ENCODE measurements around the gene CPAMD8.

Gene CPAMD8

GRCh38 chr19:16892868-16893685 lies 133.5 kb downstream of the CPAMD8 start:
- DNase-seq (ENCODE audit: low read depth in 2 of 2), result no peak

- DNase-seq (ENCODE audit: low read depth in 2 of 2), result no peak
These were observed 134.2 kb downstream of the CPAMD8 start for GRCh38 chr19:16892436-16892835.

GRCh38 chr19:16891696-16892382 lies 134.8 kb downstream of the CPAMD8 start:
- no peak for DNase-seq (ENCODE audit: low read depth in 2 of 2)

GRCh38 chr19:16890461-16891184 lies 136.0 kb downstream of the CPAMD8 start:
- DNase-seq (ENCODE audit: low read depth in 2 of 2), result no peak

- no peak for DNase-seq (ENCODE audit: low read depth in 2 of 2)
These were observed 136.6 kb downstream of the CPAMD8 start for GRCh38 chr19:16889883-16890460.

- no peak for DNase-seq (ENCODE audit: low read depth in 2 of 2)
These were observed 137.2 kb downstream of the CPAMD8 start for GRCh38 chr19:16889366-16889882.

GRCh38 chr19:16888629-16889365 lies 137.8 kb downstream of the CPAMD8 start, which contains the start of gene F2RL3:
TSS of gene F2RL3 (plus strand) at chr19:16888999. CDS start at chr19:16889190, 191 bp downstream.
- DNase-seq (ENCODE audit: low read depth in 2 of 2), result no peak

- DNase-seq (ENCODE audit: low read depth in 2 of 2), result no peak
These were observed 139.0 kb downstream of the CPAMD8 start for GRCh38 chr19:16887353-16888265.

- no peak for DNase-seq (ENCODE audit: low read depth in 2 of 2)
These were observed 140.2 kb downstream of the CPAMD8 start for GRCh38 chr19:16886305-16886880.

GRCh38 chr19:16885166-16885565 lies 141.4 kb downstream of the CPAMD8 start:
- no peak for DNase-seq (ENCODE audit: low read depth in 2 of 2)

- DNase-seq (ENCODE audit: low read depth in 2 of 2), result no peak
These were observed 143.1 kb downstream of the CPAMD8 start for GRCh38 chr19:16883522-16883921.

GRCh38 chr19:16882146-16882545 lies 144.5 kb downstream of the CPAMD8 start:
- DNase-seq (ENCODE audit: low read depth in 2 of 2), result no peak

GRCh38 chr19:16880884-16881554 lies 145.6 kb downstream of the CPAMD8 start:
- DNase-seq (ENCODE audit: low read depth in 2 of 2), result no peak

GRCh38 chr19:16878181-16878965 lies 148.2 kb downstream of the CPAMD8 start:
- DNase-seq (ENCODE audit: low read depth in 2 of 2), result no peak

GRCh38 chr19:16877581-16877980 lies 149.0 kb downstream of the CPAMD8 start:
- DNase-seq (ENCODE audit: low read depth in 2 of 2), result no peak

- DNase-seq (ENCODE audit: low read depth in 2 of 2), result no peak
These were observed 149.7 kb downstream of the CPAMD8 start for GRCh38 chr19:16876904-16877361.

GRCh38 chr19:16875584-16876555 lies 150.7 kb downstream of the CPAMD8 start:
- no peak for DNase-seq (ENCODE audit: low read depth in 2 of 2)
